CD14-positive monocyte (primary cell): ENCODE data around the gene EXOC6B. TPM values are rescaled to one million over a fixed set of nuclear protein-coding genes. Genes with fewer than 3 reads are reported as not detected.
A peak's percentile ranks its signal among the peaks of the same experiment; 100 is the strongest.

Experiments
- DNase-seq, 3 donors: peaks; one replicate each; pipeline ENCODE4 v3.0.0-alpha.2; 2011 to 2022
- H2AFZ ChIP-seq: 2 replicates; pipeline ENCODE4 v1.6.0; 2012; ENCODE audit warnings: mild to moderate bottlenecking, low read depth, low read length, inconsistent platforms; ENCODE audit not compliant: insufficient read depth, poor library complexity, severe bottlenecking
- H3K27ac ChIP-seq, 2 donors: 1 replicate in 1 of 2; 2 replicates in 1 of 2; pipeline ENCODE4 v1.5.1; 2012 to 2013; ENCODE audit warnings: low read length in 2 of 2, control low read depth in 1 of 2, inconsistent platforms in 1 of 2, low read depth in 1 of 2, mild to moderate bottlenecking in 1 of 2
- H3K27me3 ChIP-seq, 2 donors: one replicate each; pipeline versions ENCODE4 v1.6.0 to v1.6.1; 2011 to 2013; ENCODE audit warnings: low read length in 2 of 2; ENCODE audit not compliant: control insufficient read depth in 2 of 2, insufficient read depth in 2 of 2
- H3K36me3 ChIP-seq, 2 donors: replicated peaks in 1 of 2; 1 replicate in 1 of 2; 2 replicates in 1 of 2; pipeline versions ENCODE4 v1.5.1 to v1.6.1; 2012 to 2013; ENCODE audit warnings: low read length in 2 of 2, control low read depth in 1 of 2, inconsistent platforms in 1 of 2, mild to moderate bottlenecking in 1 of 2; ENCODE audit not compliant: insufficient read depth in 2 of 2, control insufficient read depth in 1 of 2
- H3K4me1 ChIP-seq, 2 donors: 1 replicate in 1 of 2; 2 replicates in 1 of 2; pipeline versions ENCODE4 v1.5.1 to v1.6.1; 2012 to 2013; ENCODE audit warnings: low read length in 2 of 2, control low read depth in 1 of 2, inconsistent platforms in 1 of 2, mild to moderate bottlenecking in 1 of 2, moderate library complexity in 1 of 2; ENCODE audit not compliant: insufficient read depth in 2 of 2, control insufficient read depth in 1 of 2
- H3K4me2 ChIP-seq: replicated peaks from 2 replicates; pipeline ENCODE3; 2012; ENCODE audit warnings: low read length, moderate library complexity, mild to moderate bottlenecking; ENCODE audit not compliant: poor library complexity, severe bottlenecking; ENCODE audit errors: extremely low read depth
- H3K4me3 ChIP-seq, 3 experiments: fragments of 200-600 bp in 1 of 3; sonication (generic) in 1 of 3; replicated peaks in 1 of 3; 1 replicate in 2 of 3; 2 replicates in 1 of 3; pipeline ENCODE4 v1.5.1; 2011 to 2013; ENCODE audit warnings: low read length in 3 of 3, mild to moderate bottlenecking in 3 of 3, control low read depth in 2 of 3, low read depth in 2 of 3, inconsistent platforms in 1 of 3, moderate library complexity in 1 of 3
- H3K79me2 ChIP-seq: 2 replicates; pipeline ENCODE4 v1.6.0; 2012; ENCODE audit warnings: mild to moderate bottlenecking, control low read depth, inconsistent platforms, low read length, moderate library complexity; ENCODE audit not compliant: insufficient read depth
- H3K9ac ChIP-seq: 2 replicates; pipeline ENCODE4 v1.6.0; 2017; ENCODE audit warnings: low read length, mild to moderate bottlenecking; ENCODE audit not compliant: insufficient read depth, poor library complexity, severe bottlenecking
- H3K9me3 ChIP-seq, 2 donors: replicated peaks in 1 of 2; 1 replicate in 1 of 2; 2 replicates in 1 of 2; pipeline versions ENCODE4 v1.5.1 to v1.6.1; 2012 to 2013; ENCODE audit warnings: low read length in 2 of 2, control low read depth in 1 of 2; ENCODE audit not compliant: control insufficient read depth in 1 of 2, insufficient read depth in 1 of 2
- H4K20me1 ChIP-seq: 2 replicates; pipeline ENCODE4 v1.6.0; 2012; ENCODE audit warnings: mild to moderate bottlenecking, low read length, control low read depth, moderate library complexity; ENCODE audit not compliant: insufficient read depth
- H3K27ac Mint-ChIP-seq, 7 donors: one replicate each; pipeline ENCODE4 v1.8.0; 2020; ENCODE audit warnings: mild to moderate bottlenecking in 7 of 7, mixed read lengths in 7 of 7, moderate library complexity in 6 of 7, inconsistent platforms in 2 of 7
- H3K27me3 Mint-ChIP-seq, 3 donors: one replicate each; pipeline ENCODE4 v1.8.0; 2021 to 2022; ENCODE audit warnings: low read depth in 3 of 3, mild to moderate bottlenecking in 3 of 3, mixed read lengths in 3 of 3, moderate library complexity in 3 of 3, inconsistent platforms in 1 of 3
- H3K36me3 Mint-ChIP-seq, 2 donors: one replicate each; pipeline ENCODE4 v1.8.0; 2020; ENCODE audit warnings: mixed read lengths in 2 of 2, inconsistent platforms in 1 of 2, mild to moderate bottlenecking in 1 of 2
- H3K4me1 Mint-ChIP-seq: one replicate; pipeline ENCODE4 v1.8.0; 2020; ENCODE audit warnings: mild to moderate bottlenecking, mixed read lengths
- H3K4me3 Mint-ChIP-seq, 2 donors: one replicate each; pipeline ENCODE4 v1.8.0; 2020; ENCODE audit warnings: mild to moderate bottlenecking in 2 of 2, mixed read lengths in 2 of 2, moderate library complexity in 1 of 2
- H3K9me3 Mint-ChIP-seq, 7 donors: one replicate each; pipeline ENCODE4 v1.8.0; 2020 to 2022; ENCODE audit warnings: mixed read lengths in 7 of 7, mild to moderate bottlenecking in 6 of 7, moderate library complexity in 6 of 7, inconsistent platforms in 2 of 7
- CTCF ChIP-seq: fragments of 200-600 bp; IDR thresholded peaks from one replicate; pipeline ENCODE4 v1.8.0; 2022; ENCODE audit warnings: antibody characterized with exemption, mild to moderate bottlenecking
- WGBS: methylation state at CpG from one replicate; pipeline ENCODE4 v1.1.5; 2013; ENCODE audit warnings: missing lambda C conversion rate; ENCODE audit not compliant: insufficient coverage; 5-methylcytosine and 5-hydroxymethylcytosine counted together
- intact Hi-C, 2 donors: fragments of 100-400 bp; cut with micrococcal nuclease; formaldehyde crosslinking; loops; one replicate each; pipeline versions ENCODE4 v1.15.0 to v1.15.1; 2023
- polyA plus RNA-seq, 3 donors: library from polyadenylated mRNA; depleted of rRNA in 1 of 3; unstranded in 2 of 3; stranded (reverse) in 1 of 3; fragments of 300-500 nt in 2 of 3; fragments of >200 nt in 1 of 3; fragmentation: Illumina TruSeq in 2 of 3; gene quantifications; 1 replicate in 2 of 3; 2 replicates in 1 of 3; pipeline ENCODE4 v1.2.3, GENCODE V29; 2012 to 2021

The EXOC6B gene
- polyA plus RNA-seq, 3 donors = 1.8 to 2.8 (median 2.1) TPM

- H2AFZ ChIP-seq = no peak overlapping the region
- no peak for DNase-seq
Measured at GRCh38 chr2:72149556-72150156, 676.2 kb downstream of the EXOC6B start.

More at GRCh38 chr2:72149556-72150156, 676.2 kb downstream of the EXOC6B start:
- Mint-ChIP-seq H3K27me3 (peaks cover 69 to 78% (median 73%) of the 10 kb centered on the region in 3 donors), H3K4me3 (peak overlapping the region; percentile 65 to 91), H3K4me1 (peaks cover 32% of the 10 kb centered on the region), H3K27ac (no peak overlapping the region), H3K36me3 (peaks cover 3 to 13% of the 10 kb centered on the region in 2 donors), H3K9me3 (peaks cover 2 to 30% (median 21%) of the 10 kb centered on the region in 7 donors)
- WGBS = under 1% methylated on average over 42 of the region's 45 CpGs
- Histone ChIP-seq H3K27ac (no peak overlapping the region), H3K79me2 (no peaks in the 10 kb centered on the region), H3K4me2 (peak overlapping the region; percentile 22), H3K27me3 (peaks cover 44 to 70% of the 10 kb centered on the region in 2 donors), H3K36me3 (no peaks in the 10 kb centered on the region), H3K9ac (no peak overlapping the region), H3K4me3 (no peak overlapping the region), H3K4me1 (peaks cover 3 to 9% of the 10 kb centered on the region in 2 donors), H3K9me3 (peaks cover 10 to 18% of the 10 kb centered on the region in 2 donors), H4K20me1 (no peaks in the 10 kb centered on the region)
- intact Hi-C loops = loop anchor here in 1 of 2 donors (10.0 kb wide), 1 partner anchor 605 kb away; no protein-coding TSS in a partner anchor
- no peak for TF ChIP-seq CTCF
